Activated T-cell treated with anti-CD3 and anti-CD28 coated beads for 24 hours (primary cell): ENCODE results near the gene FAM240A.
"Not testable (repeated sequence)": the region's sequence is repeated elsewhere in the genome, so short reads cannot be mapped to it uniquely, and the experiment has no call there.

Experiments used
- DNase-seq: peaks from one replicate; pipeline ENCODE4 v3.0.0-alpha.2; 2020; ENCODE audit warnings: low read depth

The FAM240A gene

GRCh38 chr3:46612324-46612723 is at the start of gene FAM240A:
TSS of gene FAM240A (plus strand) at chr3:46612525. CDS start at chr3:46612684, 159 bp downstream.
- no peak for DNase-seq

GRCh38 chr3:46564190-46565021 is 47.9 kb upstream of the FAM240A start:
- DNase-seq, result no peak

- no peak for DNase-seq
These were observed 47.2 kb upstream of the FAM240A start for GRCh38 chr3:46565077-46565476.

GRCh38 chr3:46565607-46566039 is 46.7 kb upstream of the FAM240A start:
- DNase-seq, result no peak

- DNase-seq, result no peak
These were observed 46.2 kb upstream of the FAM240A start, which contains the start of gene LRRC2 for GRCh38 chr3:46566040-46566641. TSS of gene LRRC2 (minus strand) at chr3:46566302. CDS start at chr3:46551591, 14,711 bp downstream.

- DNase-seq, result no peak
These were observed 40.6 kb upstream of the FAM240A start for GRCh38 chr3:46571684-46572083.

- no peak for DNase-seq
These were observed 38.6 kb upstream of the FAM240A start for GRCh38 chr3:46573701-46574100.

- no peak for DNase-seq
These were observed 38.1 kb upstream of the FAM240A start for GRCh38 chr3:46574243-46574646.

- DNase-seq, result no peak
These were observed 37.3 kb upstream of the FAM240A start for GRCh38 chr3:46574881-46575576.

- no peak for DNase-seq
These were observed 36.6 kb upstream of the FAM240A start for GRCh38 chr3:46575577-46576222.

GRCh38 chr3:46576386-46576785 is 35.9 kb upstream of the FAM240A start:
- no peak for DNase-seq

- DNase-seq, result no peak
These were observed 35.4 kb upstream of the FAM240A start for GRCh38 chr3:46576879-46577278.

- DNase-seq, result not testable (repeated sequence)
These were observed 34.6 kb upstream of the FAM240A start for GRCh38 chr3:46577580-46578249.

- no peak for DNase-seq
These were observed 33.2 kb upstream of the FAM240A start for GRCh38 chr3:46578973-46579755.

- no peak for DNase-seq
These were observed 32.5 kb upstream of the FAM240A start for GRCh38 chr3:46579756-46580286.

GRCh38 chr3:46580675-46581074 is 31.6 kb upstream of the FAM240A start:
- no peak for DNase-seq

- DNase-seq, result no peak
These were observed 27.5 kb upstream of the FAM240A start for GRCh38 chr3:46584598-46585467.

- DNase-seq, result no peak
These were observed 26.3 kb upstream of the FAM240A start for GRCh38 chr3:46585799-46586693.
